ENCODE measurements around the gene TNS1. TPM values are rescaled to one million over a fixed set of nuclear protein-coding genes. Genes with fewer than 3 reads are reported as not detected.

TNS1 gene
- total RNA-seq, 2 donors from 2014 or later, result 3.3 to 4.2 TPM

- H3K27me3 Mint-ChIP-seq (ENCODE audit: insufficient read depth), result peaks cover 12% of the 10 kb centered on the region
- no peaks in the 10 kb centered on the region for H3K9me3 Mint-ChIP-seq
- H3K27ac Mint-ChIP-seq, result no peak overlapping the region
- no peaks in the 10 kb centered on the region for H3K36me3 Mint-ChIP-seq (ENCODE audit: low read depth)
- Histone ChIP-seq H3K9me3 (ENCODE audit: control insufficient read depth, low read length) (no peaks in the 10 kb centered on the region), H3K4me1 (ENCODE audit: control insufficient read depth, insufficient read depth, low read length) (no peaks in the 10 kb centered on the region), H3K9ac (ENCODE audit: extremely low read depth, low read length, poor library complexity, severe bottlenecking) (no peak overlapping the region), H3K27me3 (ENCODE audit: control insufficient read depth, insufficient read depth, low read length, poor library complexity, severe bottlenecking) (no peaks in the 10 kb centered on the region), H3K4me3 (ENCODE audit: low read length) (no peak overlapping the region), H3K27ac (ENCODE audit: low read depth, low read length) (no peak overlapping the region), H3K36me3 (ENCODE audit: control insufficient read depth, insufficient read depth, low read length) (no peaks in the 10 kb centered on the region)
- 91% methylated on average over 3 of the region's 3 CpGs; no CpG with 5 or more reads in 1 of the 2 experiments for WGBS, 2 experiments (ENCODE audit: insufficient coverage in 1 of 2, insufficient read length in 1 of 2)
- no peak for DNase-seq
- TF ChIP-seq, protein P1, sequence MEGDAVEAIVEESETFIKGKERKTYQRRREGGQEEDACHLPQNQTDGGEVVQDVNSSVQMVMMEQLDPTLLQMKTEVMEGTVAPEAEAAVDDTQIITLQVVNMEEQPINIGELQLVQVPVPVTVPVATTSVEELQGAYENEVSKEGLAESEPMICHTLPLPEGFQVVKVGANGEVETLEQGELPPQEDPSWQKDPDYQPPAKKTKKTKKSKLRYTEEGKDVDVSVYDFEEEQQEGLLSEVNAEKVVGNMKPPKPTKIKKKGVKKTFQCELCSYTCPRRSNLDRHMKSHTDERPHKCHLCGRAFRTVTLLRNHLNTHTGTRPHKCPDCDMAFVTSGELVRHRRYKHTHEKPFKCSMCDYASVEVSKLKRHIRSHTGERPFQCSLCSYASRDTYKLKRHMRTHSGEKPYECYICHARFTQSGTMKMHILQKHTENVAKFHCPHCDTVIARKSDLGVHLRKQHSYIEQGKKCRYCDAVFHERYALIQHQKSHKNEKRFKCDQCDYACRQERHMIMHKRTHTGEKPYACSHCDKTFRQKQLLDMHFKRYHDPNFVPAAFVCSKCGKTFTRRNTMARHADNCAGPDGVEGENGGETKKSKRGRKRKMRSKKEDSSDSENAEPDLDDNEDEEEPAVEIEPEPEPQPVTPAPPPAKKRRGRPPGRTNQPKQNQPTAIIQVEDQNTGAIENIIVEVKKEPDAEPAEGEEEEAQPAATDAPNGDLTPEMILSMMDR (conservative IDR thresholded peaks at IDR 0.05), result no peak
- no peak overlapping the region for H3K4me3 Mint-ChIP-seq
- peaks cover 26% of the 10 kb centered on the region for H3K4me1 Mint-ChIP-seq
Observed at GRCh38 chr2:217944366-217944765, 58.4 kb downstream of the TNS1 start.

- Mint-ChIP-seq H3K4me3 (peak overlapping the region; percentile 5), H3K27me3 (ENCODE audit: insufficient read depth) (peaks cover 12% of the 10 kb centered on the region), H3K27ac (peak overlapping the region; percentile 50), H3K4me1 (peaks cover 19% of the 10 kb centered on the region), H3K36me3 (ENCODE audit: low read depth) (no peaks in the 10 kb centered on the region), H3K9me3 (no peaks in the 10 kb centered on the region)
- no peaks in the 10 kb centered on the region for H3K27me3 ChIP-seq (ENCODE audit: control insufficient read depth, insufficient read depth, low read length, poor library complexity, severe bottlenecking)
- H3K27ac ChIP-seq (ENCODE audit: low read depth, low read length), result no peak overlapping the region
- DNase-seq, result peak; percentile 96
- TF ChIP-seq, protein P1 (conservative IDR thresholded peaks at IDR 0.05), result peak; percentile 55
- H3K4me3 ChIP-seq (ENCODE audit: low read length), result no peak overlapping the region
- H3K36me3 ChIP-seq (ENCODE audit: control insufficient read depth, insufficient read depth, low read length), result no peaks in the 10 kb centered on the region
- no peaks in the 10 kb centered on the region for H3K4me1 ChIP-seq (ENCODE audit: control insufficient read depth, insufficient read depth, low read length)
- WGBS, 2 experiments (ENCODE audit: insufficient coverage in 1 of 2, insufficient read length in 1 of 2), result 34 to 56% methylated on average over 5 to 16 of the region's 16 CpGs
- H3K9me3 ChIP-seq (ENCODE audit: control insufficient read depth, low read length), result no peaks in the 10 kb centered on the region
- H3K9ac ChIP-seq (ENCODE audit: extremely low read depth, low read length, poor library complexity, severe bottlenecking), result no peak overlapping the region
Observed at GRCh38 chr2:217943446-217944321, 59.1 kb downstream of the TNS1 start.

- H3K9me3 ChIP-seq (ENCODE audit: control insufficient read depth, low read length), result no peaks in the 10 kb centered on the region
- Mint-ChIP-seq H3K36me3 (ENCODE audit: low read depth) (no peaks in the 10 kb centered on the region), H3K27me3 (ENCODE audit: insufficient read depth) (peaks cover 12% of the 10 kb centered on the region), H3K4me3 (no peak overlapping the region), H3K4me1 (peaks cover 17% of the 10 kb centered on the region), H3K27ac (no peak overlapping the region), H3K9me3 (no peaks in the 10 kb centered on the region)
- H3K9ac ChIP-seq (ENCODE audit: extremely low read depth, low read length, poor library complexity, severe bottlenecking), result no peak overlapping the region
- DNase-seq, result no peak
- no peak overlapping the region for H3K27ac ChIP-seq (ENCODE audit: low read depth, low read length)
- no peak overlapping the region for H3K4me3 ChIP-seq (ENCODE audit: low read length)
- WGBS, 2 experiments (ENCODE audit: insufficient coverage in 1 of 2, insufficient read length in 1 of 2), result 71 to 86% methylated on average over 1 to 3 of the region's 3 CpGs
- TF ChIP-seq, protein P1 (conservative IDR thresholded peaks at IDR 0.05), result no peak
- no peaks in the 10 kb centered on the region for H3K27me3 ChIP-seq (ENCODE audit: control insufficient read depth, insufficient read depth, low read length, poor library complexity, severe bottlenecking)
- H3K36me3 ChIP-seq (ENCODE audit: control insufficient read depth, insufficient read depth, low read length), result no peaks in the 10 kb centered on the region
- peaks cover 2% of the 10 kb centered on the region for H3K4me1 ChIP-seq (ENCODE audit: control insufficient read depth, insufficient read depth, low read length)
Observed at GRCh38 chr2:217942731-217943335, 60.0 kb downstream of the TNS1 start.
